ENCODE data around the gene IL10RB. TPM values are rescaled to one million over a fixed set of nuclear protein-coding genes. Genes with fewer than 3 reads are reported as not detected.
A peak's percentile ranks its signal among the peaks of the same experiment; 100 is the strongest.

IL10RB gene
- total RNA-seq (2014; rRNA removed; shearing (Covaris generic)) (2.1 and 2.5 TPM in 2 replicates), polyA plus RNA-seq (2016; fragmentation: Nextera tagmentation; extraction: Ambion mirVana) (2.2 and 2.4 TPM in 2 replicates)
- long read RNA-seq, partial matches to known transcripts, result 0 of 4 reads
- long read RNA-seq, other reads (novel, unspliced or antisense), result 0 of 4 reads

GRCh38 chr21:33266050-33266788, at the start of gene IL10RB:
TSS of gene IL10RB (plus strand) at chr21:33266367. CDS start at chr21:33266466, 99 bp downstream.
- Histone ChIP-seq H3F3A (replicated peaks; ENCODE audit: low read depth) (0 out of 2 replicates have a peak, but pooled peaks cover 9% of the 10 kb centered on the region), H3K27me3 (ENCODE audit: insufficient read depth) (no peaks in the 10 kb centered on the region), H3K9me2 (ENCODE audit: insufficient read depth) (no peaks in the 10 kb centered on the region), H3K27ac (ENCODE audit: low read depth) (no peak within 1 kb of the TSS), H3K4me1 (ENCODE audit: insufficient read depth) (peaks cover 24% of the 10 kb centered on the region), H3K4me3 (peak within 1 kb of the TSS; percentile 80), H3K79me2 (replicated peaks; ENCODE audit: insufficient read depth) (no peaks in the 10 kb centered on the region), H2AFZ (peak within 1 kb of the TSS; percentile 94), H3K36me3 (ENCODE audit: insufficient read depth) (no peaks in the 10 kb centered on the region), H3K4me2 (peak within 1 kb of the TSS; percentile 80), H4K20me1 (replicated peaks; ENCODE audit: insufficient read depth) (no peaks in the 10 kb centered on the region; the same call in 1 of the 2 replicates)
- DNase-seq (ENCODE audit: low spot score), result peak; percentile 92
- no peak for TF ChIP-seq ETS1 (IDR thresholded peaks at IDR 0.05)
- TF ChIP-seq POLR2AphosphoS5 (IDR thresholded peaks at IDR 0.05; ENCODE audit: low read depth), result peak; percentile 73
- Mint-ChIP-seq H3K36me3 (ENCODE audit: low read depth) (peaks cover 5% of the 10 kb centered on the region; the same call in 1 of the 3 replicates), H3K9me3 (no peaks in the 10 kb centered on the region), H3K27me3 (ENCODE audit: insufficient read depth, low read depth, poor library complexity) (peaks cover 19% of the 10 kb centered on the region), H3K27ac (no peak within 1 kb of the TSS), H3K4me1 (peaks cover 24% of the 10 kb centered on the region), H3K4me3 (peak within 1 kb of the TSS; percentile 75)
- peak; percentile 88 for ATAC-seq

GRCh38 chr21:33217138-33217520, 49.0 kb upstream of the IL10RB start:
- DNase-seq (ENCODE audit: low spot score), result no peak

More at GRCh38 chr21:33217138-33217520, 49.0 kb upstream of the IL10RB start:
- no peaks in the 10 kb centered on the region; the same call in 2 of the 3 replicates for H3K36me3 Mint-ChIP-seq (ENCODE audit: low read depth)
- no peaks in the 10 kb centered on the region for H4K20me1 ChIP-seq (replicated peaks; ENCODE audit: insufficient read depth)
- H3K4me1 ChIP-seq (ENCODE audit: insufficient read depth), result peaks cover 9% of the 10 kb centered on the region
- no peak overlapping the region for H3K4me3 ChIP-seq
- no peaks in the 10 kb centered on the region for H3K36me3 ChIP-seq (ENCODE audit: insufficient read depth)
- H3K27me3 ChIP-seq (ENCODE audit: insufficient read depth), result 0 out of 2 replicates have a peak, but pooled peaks cover 3% of the 10 kb centered on the region
- H3K79me2 ChIP-seq (replicated peaks; ENCODE audit: insufficient read depth), result no peaks in the 10 kb centered on the region
- H3K9me3 Mint-ChIP-seq, result peaks cover 7% of the 10 kb centered on the region; the same call in 2 of the 3 replicates
- no peak for ATAC-seq
- H2AFZ ChIP-seq, result 0 out of 2 replicates have a peak overlapping the region, but pooled peaks have one; percentile 15
- H3F3A ChIP-seq (replicated peaks; ENCODE audit: low read depth), result no peaks in the 10 kb centered on the region
- TF ChIP-seq NANOG (IDR thresholded peaks at IDR 0.05; ENCODE audit: borderline replicate concordance) (no peak), ETS1 (IDR thresholded peaks at IDR 0.05) (no peak), JUNB (IDR thresholded peaks at IDR 0.05; ENCODE audit: unreplicated experiment) (no peak), STAT1 (IDR thresholded peaks at IDR 0.05; ENCODE audit: unreplicated experiment) (no peak), REST (IDR thresholded peaks at IDR 0.05; ENCODE audit: unreplicated experiment) (no peak), POLR2AphosphoS5 (IDR thresholded peaks at IDR 0.05; ENCODE audit: low read depth) (no peak)
- no peak overlapping the region for H3K27ac Mint-ChIP-seq
- H3K4me2 ChIP-seq, result no peak overlapping the region
- H3K4me1 Mint-ChIP-seq, result peaks cover 19% of the 10 kb centered on the region
- H3K27me3 Mint-ChIP-seq (ENCODE audit: insufficient read depth, low read depth, poor library complexity), result peaks cover 5% of the 10 kb centered on the region
- no peak overlapping the region for H3K27ac ChIP-seq (ENCODE audit: low read depth)
- H3K9me2 ChIP-seq (ENCODE audit: insufficient read depth), result peaks cover 18% of the 10 kb centered on the region
- H3K4me3 Mint-ChIP-seq, result no peak overlapping the region
